HepG2 (cell line): ENCODE data around the gene ZNF770. TPM values are rescaled to one million over a fixed set of nuclear protein-coding genes. Genes with fewer than 3 reads are reported as not detected.
A peak's percentile ranks its signal among the peaks of the same experiment; 100 is the strongest.

Experiments
- ARHGAP35 ChIP-seq: sonication (generic); formaldehyde crosslinking; IDR thresholded peaks from 2 replicates; pipeline ENCODE4 v1.9.0; 2022; ENCODE audit warnings: mild to moderate bottlenecking, inconsistent platforms, moderate library complexity, missing genetic modification reagents, borderline replicate concordance
- BHLHE40 ChIP-seq: IDR thresholded peaks from 2 replicates; pipeline ENCODE4 v1.6.1; 2011; ENCODE audit warnings: low read length, improper control_type of control experiment
- GATA4 ChIP-seq: sonication (generic); IDR thresholded peaks from 2 replicates; pipeline ENCODE4 v1.6.1; 2016; ENCODE audit warnings: antibody characterized with exemption, low read depth, borderline replicate concordance
- GRHL1 ChIP-seq: sonication (generic); formaldehyde crosslinking; conservative IDR thresholded peaks from 2 replicates; pipeline ENCODE4 v1.8.0; 2022; ENCODE audit warnings: missing genetic modification reagents
- GZF1 ChIP-seq: sonication (generic); formaldehyde crosslinking; IDR thresholded peaks from 2 replicates; pipeline ENCODE4 v1.5.1; 2020; ENCODE audit warnings: mild to moderate bottlenecking, missing genetic modification reagents
- HOXA3 ChIP-seq: sonication (generic); formaldehyde crosslinking; IDR thresholded peaks from 2 replicates; pipeline ENCODE4 v1.5.0; 2020; ENCODE audit warnings: missing genetic modification reagents
- JARID2 ChIP-seq: sonication (generic); formaldehyde crosslinking; IDR thresholded peaks from 2 replicates; pipeline ENCODE4 v1.8.1; 2023; ENCODE audit warnings: missing genetic modification reagents, inconsistent platforms; ENCODE audit not compliant: insufficient replicate concordance
- KLF16 ChIP-seq, 2 experiments: sonication (generic) in 1 of 2; formaldehyde crosslinking in 1 of 2; IDR thresholded peaks; 2 replicates each; pipeline versions ENCODE4 v1.6.1 to v1.8.0; 2016 to 2023; ENCODE audit warnings: missing genetic modification reagents in 2 of 2, missing compliant biosample characterization in 1 of 2
- NCOA1 ChIP-seq: sonication (generic); formaldehyde crosslinking; IDR thresholded peaks from 2 replicates; pipeline ENCODE4 v1.9.0; 2021; ENCODE audit warnings: missing genetic modification reagents
- ONECUT2 ChIP-seq: sonication (generic); formaldehyde crosslinking; IDR thresholded peaks from 2 replicates; pipeline ENCODE4 v1.4.0; 2020; ENCODE audit warnings: missing genetic modification reagents
- SCMH1 ChIP-seq: sonication (generic); formaldehyde crosslinking; IDR thresholded peaks from 2 replicates; pipeline ENCODE4 v1.9.0; 2021; ENCODE audit warnings: missing genetic modification reagents, mild to moderate bottlenecking, borderline replicate concordance
- ZBTB7B ChIP-seq: sonication (generic); formaldehyde crosslinking; IDR thresholded peaks from 2 replicates; pipeline ENCODE4 v1.4.0; 2020; ENCODE audit warnings: missing genetic modification reagents
- ZEB1 ChIP-seq: IDR thresholded peaks from 2 replicates; pipeline ENCODE4 v1.6.1; 2012; ENCODE audit warnings: mild to moderate bottlenecking, low read depth, inconsistent platforms; ENCODE audit not compliant: insufficient replicate concordance
- ZNF12 ChIP-seq: sonication (generic); formaldehyde crosslinking; IDR thresholded peaks from 2 replicates; pipeline ENCODE4 v1.5.0; 2020; ENCODE audit warnings: missing genetic modification reagents
- ZNF207 ChIP-seq: fragments of 450-650 bp; IDR thresholded peaks from 2 replicates; pipeline ENCODE4 v1.6.1; 2016; ENCODE audit warnings: antibody characterized with exemption, borderline replicate concordance
- ZNF337 ChIP-seq: sonication (generic); formaldehyde crosslinking; IDR thresholded peaks from 2 replicates; pipeline ENCODE4 v1.5.1; 2020; ENCODE audit warnings: missing genetic modification reagents, low read depth, mild to moderate bottlenecking, borderline replicate concordance
- ZNF432 ChIP-seq: sonication (generic); formaldehyde crosslinking; IDR thresholded peaks from 2 replicates; pipeline ENCODE4 v1.5.0; 2020; ENCODE audit warnings: missing genetic modification reagents, mild to moderate bottlenecking, borderline replicate concordance
- ZNF484 ChIP-seq: sonication (generic); formaldehyde crosslinking; IDR thresholded peaks from 2 replicates; pipeline ENCODE4 v1.5.1; 2020; ENCODE audit warnings: mild to moderate bottlenecking, low read depth, missing genetic modification reagents, borderline replicate concordance
- ZNF496 ChIP-seq: sonication (generic); formaldehyde crosslinking; IDR thresholded peaks from 2 replicates; pipeline ENCODE4 v1.8.1; 2023; ENCODE audit warnings: mild to moderate bottlenecking, moderate library complexity, missing genetic modification reagents; ENCODE audit not compliant: insufficient replicate concordance
- ZNF652 ChIP-seq: IDR thresholded peaks from 2 replicates; pipeline ENCODE4 v1.6.1; 2016; ENCODE audit warnings: low read depth, borderline replicate concordance
- ZNF670 ChIP-seq: sonication (generic); formaldehyde crosslinking; IDR thresholded peaks from 2 replicates; pipeline ENCODE4 v1.8.0; 2022; ENCODE audit warnings: mild to moderate bottlenecking, missing genetic modification reagents, borderline replicate concordance
- ZNF75D ChIP-seq: sonication (generic); formaldehyde crosslinking; IDR thresholded peaks from 2 replicates; pipeline ENCODE4 v1.8.1; 2023; ENCODE audit warnings: missing genetic modification reagents, mild to moderate bottlenecking, borderline replicate concordance
- ZNF792 ChIP-seq: IDR thresholded peaks from 2 replicates; pipeline ENCODE4 v1.6.1; 2016
- ZSCAN29 ChIP-seq: sonication (generic); formaldehyde crosslinking; conservative IDR thresholded peaks from 2 replicates; pipeline ENCODE4 v1.4.0; 2020; ENCODE audit warnings: mild to moderate bottlenecking, missing genetic modification reagents
- polyA plus RNA-seq, 8 experiments: library from polyadenylated mRNA; depleted of rRNA in 3 of 8; stranded (reverse) in 7 of 8; unstranded in 1 of 8; fragments of >200 nt; fragmentation: Illumina TruSeq in 4 of 8; extraction: Trizol in 4 of 8; gene quantifications; 2 replicates each; pipeline versions ENCODE4 v1.2.1 to v1.2.3, GENCODE V29; 2011 to 2016; ENCODE audit warnings: low read depth in 4 of 8, missing spikeins in 1 of 8, mixed read lengths in 1 of 8; ENCODE audit not compliant: insufficient read depth in 1 of 8
- total RNA-seq, 5 experiments: library from RNA; depleted of rRNA; stranded (reverse); fragments of >200 nt; fragmentation: Illumina TruSeq; extraction: Trizol; gene quantifications; 2 replicates each; pipeline ENCODE4 v1.2.3, GENCODE V29; 2016; ENCODE audit warnings: low read depth in 1 of 5
- TF ChIP-seq, protein P1 (sequence below): sonication (generic); formaldehyde crosslinking; IDR thresholded peaks from 2 replicates; pipeline ENCODE4 v1.5.0; 2020; ENCODE audit warnings: mild to moderate bottlenecking, missing genetic modification reagents, borderline replicate concordance
- TF ChIP-seq, protein P2 (sequence below): sonication (generic); formaldehyde crosslinking; IDR thresholded peaks from 2 replicates; pipeline ENCODE4 v1.4.0; 2020; ENCODE audit warnings: missing genetic modification reagents

ZNF770 gene
- total and polyA plus RNA-seq, 2 of the 13 experiments (the other 11 are each of a cell fraction or from before 2014, with no cell fraction given), result 15.5 to 33.1 TPM

DNA sequence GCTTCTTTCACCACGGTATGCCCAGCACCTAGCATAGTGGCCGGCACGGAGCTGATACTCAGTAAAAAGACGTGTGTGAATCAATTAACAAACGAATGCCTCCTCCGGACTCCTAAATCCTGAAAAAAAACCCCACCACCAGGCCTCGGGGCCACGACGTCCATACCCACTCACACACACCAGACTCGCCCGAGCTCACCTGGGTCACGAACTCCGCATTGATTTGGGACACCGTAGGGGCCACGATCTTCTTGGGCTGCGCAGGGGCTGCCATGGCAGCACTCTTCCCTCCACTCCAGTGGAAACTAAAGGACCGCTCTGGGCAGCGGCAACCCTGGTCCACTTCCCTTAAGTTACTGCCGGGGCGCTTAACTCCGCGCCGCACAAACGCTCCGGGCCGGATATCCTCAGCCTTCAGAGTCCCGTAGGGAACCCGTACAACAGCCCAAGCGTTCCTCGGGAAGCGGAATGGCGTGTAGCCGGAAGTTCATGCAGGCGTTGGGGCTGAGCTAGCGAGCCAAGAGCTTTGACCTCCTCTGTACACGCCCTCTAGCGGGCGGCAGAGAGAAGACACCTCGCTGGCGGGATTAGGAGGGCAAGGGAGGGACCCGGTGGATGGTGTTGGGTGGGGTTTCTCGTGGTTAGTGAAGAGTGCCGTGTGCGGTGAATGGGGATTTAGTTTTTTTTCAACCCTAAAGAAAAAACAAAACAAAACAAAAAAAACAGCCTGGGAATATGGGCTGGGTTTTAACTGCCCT, 18.6 kb downstream of the ZNF770 start, which contains the start of gene AQR (continued):
- TF ChIP-seq ZNF496 (CRISPR knock-in tag) (no peak), ZBTB7B (CRISPR knock-in tag) (peak; percentile 70; the same call in 1 of the 2 replicates), ZEB1 (no peak), ZNF12 (CRISPR knock-in tag) (peak; percentile 20; the same call in 1 of the 2 replicates), GATA4 (peak; percentile 30; the same call in 1 of the 2 replicates), ZNF432 (CRISPR knock-in tag) (no peak), KLF16 (CRISPR knock-in tag; IDR thresholded peaks at IDR 0.05) (peak in 1 of 2 experiments; percentile 91; a peak in 2 of 4 replicates), ZNF75D (CRISPR knock-in tag) (no peak), ZNF652 (no peak; the same call in 1 of the 2 replicates), HOXA3 (CRISPR knock-in tag) (peak; percentile 96), ZNF670 (CRISPR knock-in tag) (peak; percentile 95), ONECUT2 (CRISPR knock-in tag) (no peak), ZNF207 (no peak), SCMH1 (no peak), JARID2 (CRISPR knock-in tag) (peak; percentile 74), GRHL1 (CRISPR knock-in tag) (no peak), GZF1 (CRISPR knock-in tag) (no peak), ZNF484 (no peak), NCOA1 (CRISPR knock-in tag) (no peak), ARHGAP35 (CRISPR knock-in tag) (0 out of 2 replicates have a peak, but pooled peaks have one; percentile 29), ZNF337 (no peak), ZNF792 (CRISPR knock-in tag) (peak; percentile 85), BHLHE40 (peak; percentile 25; the same call in 1 of the 2 replicates), ZSCAN29 (CRISPR knock-in tag) (no peak; the same call in 1 of the 2 replicates)
- TF ChIP-seq, protein P1, sequence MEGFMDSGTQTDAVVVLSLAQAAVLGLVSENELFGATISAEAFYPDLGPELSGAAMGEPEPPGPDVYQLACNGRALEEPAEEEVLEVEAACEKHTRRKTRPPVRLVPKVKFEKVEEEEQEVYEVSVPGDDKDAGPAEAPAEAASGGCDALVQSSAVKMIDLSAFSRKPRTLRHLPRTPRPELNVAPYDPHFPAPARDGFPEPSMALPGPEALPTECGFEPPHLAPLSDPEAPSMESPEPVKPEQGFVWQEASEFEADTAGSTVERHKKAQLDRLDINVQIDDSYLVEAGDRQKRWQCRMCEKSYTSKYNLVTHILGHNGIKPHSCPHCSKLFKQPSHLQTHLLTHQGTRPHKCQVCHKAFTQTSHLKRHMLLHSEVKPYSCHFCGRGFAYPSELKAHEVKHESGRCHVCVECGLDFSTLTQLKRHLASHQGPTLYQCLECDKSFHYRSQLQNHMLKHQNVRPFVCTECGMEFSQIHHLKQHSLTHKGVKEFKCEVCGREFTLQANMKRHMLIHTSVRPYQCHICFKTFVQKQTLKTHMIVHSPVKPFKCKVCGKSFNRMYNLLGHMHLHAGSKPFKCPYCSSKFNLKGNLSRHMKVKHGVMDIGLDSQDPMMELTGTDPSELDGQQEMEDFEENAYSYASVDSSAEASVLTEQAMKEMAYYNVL, result peak; percentile 54; the same call in 1 of the 2 replicates
- TF ChIP-seq, protein P2, sequence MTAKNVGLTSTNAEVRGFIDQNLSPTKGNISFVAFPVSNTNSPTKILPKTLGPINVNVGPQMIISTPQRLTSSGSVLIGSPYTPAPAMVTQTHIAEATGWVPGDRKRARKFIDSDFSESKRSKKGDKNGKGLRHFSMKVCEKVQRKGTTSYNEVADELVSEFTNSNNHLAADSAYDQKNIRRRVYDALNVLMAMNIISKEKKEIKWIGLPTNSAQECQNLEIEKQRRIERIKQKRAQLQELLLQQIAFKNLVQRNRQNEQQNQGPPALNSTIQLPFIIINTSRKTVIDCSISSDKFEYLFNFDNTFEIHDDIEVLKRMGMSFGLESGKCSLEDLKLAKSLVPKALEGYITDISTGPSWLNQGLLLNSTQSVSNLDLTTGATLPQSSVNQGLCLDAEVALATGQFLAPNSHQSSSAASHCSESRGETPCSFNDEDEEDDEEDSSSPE (CRISPR knock-in tag), result peak; percentile 72
